GM18505 (cell line): Measurements from ENCODE around the gene MRM2.

Experiments used
- ATAC-seq: cut with Tn5 transposase; IDR thresholded peaks from one replicate; pipeline ENCODE4 v1.9.1; 2021; ENCODE audit not compliant: unreplicated experiment
- POLR2A ChIP-seq: IDR thresholded peaks from 4 replicates; pipeline ENCODE4 v1.6.1; 2011; ENCODE audit warnings: borderline replicate concordance; ENCODE audit not compliant: insufficient read depth, insufficient read length; ENCODE audit errors: extremely low read depth

MRM2 gene

GRCh38 chr7:2248984-2249694, 7.1 kb upstream of the MRM2 start:
- no peak for TF ChIP-seq POLR2A
- no peak for ATAC-seq

GRCh38 chr7:2247141-2247995, 5.4 kb upstream of the MRM2 start:
- ATAC-seq, result no peak
- no peak for TF ChIP-seq POLR2A

GRCh38 chr7:2245883-2246675, 4.1 kb upstream of the MRM2 start:
- no peak for TF ChIP-seq POLR2A
- ATAC-seq, result no peak

- no peak for TF ChIP-seq POLR2A
- ATAC-seq, result no peak
Observed at GRCh38 chr7:2244404-2244995, 2.5 kb upstream of the MRM2 start.

- no peak for ATAC-seq
- no peak for TF ChIP-seq POLR2A
Observed at GRCh38 chr7:2243458-2243857, 1.5 kb upstream of the MRM2 start.

GRCh38 chr7:2242541-2243429, 780 bp upstream of the MRM2 start:
- no peak for ATAC-seq

GRCh38 chr7:2239242-2239641, 2.8 kb downstream of the MRM2 start:
- no peak for TF ChIP-seq POLR2A
- ATAC-seq, result no peak

More at GRCh38 chr7:2242541-2243429, 780 bp upstream of the MRM2 start:
- no peak for TF ChIP-seq POLR2A

- peak; percentile 50 for ATAC-seq
- no peak for TF ChIP-seq POLR2A
Observed at GRCh38 chr7:2237109-2237602, 4.8 kb downstream of the MRM2 start.

GRCh38 chr7:2233926-2234325, 8.1 kb downstream of the MRM2 start:
- no peak for TF ChIP-seq POLR2A
- no peak for ATAC-seq

GRCh38 chr7:2232766-2233520, 9.1 kb downstream of the MRM2 start, which contains the start of gene MAD1L1:
TSS of gene MAD1L1 (minus strand) at chr7:2232945. CDS start at chr7:2230133, 2,812 bp downstream.
- ATAC-seq, result peak; percentile 76
- TF ChIP-seq POLR2A, result peak; percentile 82
